Right lobe of liver (tissue), 6 donors: Measurements from ENCODE around the gene DDI1. TPM values are rescaled to one million over a fixed set of nuclear protein-coding genes. Genes with fewer than 3 reads are reported as not detected.

Experiments
- ATAC-seq, 4 donors: fragments of 200-7000 bp; cut with Tn5 transposase; one replicate each; pipeline ENCODE4 v1.9.1; 2020; ENCODE audit warnings: mild to moderate bottlenecking in 4 of 4, moderate library complexity in 4 of 4
- DNase-seq, 3 donors: peaks; one replicate each; pipeline ENCODE4 v3.0.0-alpha.2; 2020
- H3K27ac ChIP-seq, 3 donors: fragments of 200-600 bp; one replicate each; pipeline ENCODE4 v1.8.0; 2022
- H3K27me3 ChIP-seq, 2 donors: fragments of 200-600 bp; one replicate each; pipeline ENCODE4 v1.8.0; 2022
- H3K36me3 ChIP-seq, 4 donors: fragments of 200-600 bp; sonication (generic) in 1 of 4; one replicate each; pipeline versions ENCODE4 v1.5.1 to v1.8.0; 2017 to 2022; ENCODE audit warnings: control low read depth in 1 of 4
- H3K4me1 ChIP-seq, 4 donors: fragments of 200-600 bp; sonication (generic) in 1 of 4; one replicate each; pipeline versions ENCODE4 v1.5.1 to v1.8.0; 2017 to 2022; ENCODE audit warnings: control low read depth in 1 of 4
- H3K4me3 ChIP-seq, 3 donors: fragments of 200-600 bp; one replicate each; pipeline ENCODE4 v1.8.0; 2022
- H3K9me3 ChIP-seq, 4 donors: fragments of 200-600 bp; sonication (generic) in 1 of 4; one replicate each; pipeline versions ENCODE4 v1.5.1 to v1.8.0; 2017 to 2022; ENCODE audit warnings: control low read depth in 1 of 4
- POLR2A ChIP-seq: fragments of 450-650 bp; IDR thresholded peaks from one replicate; pipeline ENCODE4 v1.6.1; 2017; ENCODE audit warnings: antibody characterized with exemption, mild to moderate bottlenecking
- WGBS: methylation state at CpG from one replicate; pipeline ENCODE4 v1.1.6; 2018; ENCODE audit warnings: low coverage, low lambda C conversion rate; ENCODE audit not compliant: insufficient coverage; ENCODE audit errors: missing lambda C conversion rate; 5-methylcytosine and 5-hydroxymethylcytosine counted together
- intact Hi-C, 2 donors: fragments of 100-400 bp; cut with DNase I; formaldehyde crosslinking; loops; one replicate each; pipeline versions ENCODE4 v1.11.2 to v1.14.1; 2022
- total RNA-seq, 6 experiments: library from RNA; depleted of rRNA in 2 of 6; stranded (reverse); fragments of >200 nt in 2 of 6; fragmentation: NEBNext Ultra II Directional in 3 of 6; extraction: Animal tissue kit (Norgen Biotek cat#: 25700) in 3 of 6; gene quantifications; one replicate each; pipeline versions ENCODE4 v1.1.0 to v1.2.4, GENCODE V29; 2016 to 2023
- TF ChIP-seq, protein P1 (sequence below), 4 donors: fragments of 200-600 bp in 3 of 4; fragments of 450-650 bp in 1 of 4; IDR thresholded peaks; one replicate each; pipeline versions ENCODE4 v1.5.1 to v1.8.0; 2016 to 2022; ENCODE audit warnings: antibody characterized with exemption in 4 of 4, mild to moderate bottlenecking in 2 of 4
- donor health status: DM: no; HTN: yes; CAD: no.
- donor health status: DM: no; HTN: no; CAD: no.
- donor health status: DM: no; HTN: no; CAD: no.
- donor health status: DM: no; HTN: yes; CAD: no.
- donor health status: DM: no; HTN: yes; CAD: no.

The DDI1 gene
- total RNA-seq, 6 experiments from 2014 or later, result not detected

DNA sequence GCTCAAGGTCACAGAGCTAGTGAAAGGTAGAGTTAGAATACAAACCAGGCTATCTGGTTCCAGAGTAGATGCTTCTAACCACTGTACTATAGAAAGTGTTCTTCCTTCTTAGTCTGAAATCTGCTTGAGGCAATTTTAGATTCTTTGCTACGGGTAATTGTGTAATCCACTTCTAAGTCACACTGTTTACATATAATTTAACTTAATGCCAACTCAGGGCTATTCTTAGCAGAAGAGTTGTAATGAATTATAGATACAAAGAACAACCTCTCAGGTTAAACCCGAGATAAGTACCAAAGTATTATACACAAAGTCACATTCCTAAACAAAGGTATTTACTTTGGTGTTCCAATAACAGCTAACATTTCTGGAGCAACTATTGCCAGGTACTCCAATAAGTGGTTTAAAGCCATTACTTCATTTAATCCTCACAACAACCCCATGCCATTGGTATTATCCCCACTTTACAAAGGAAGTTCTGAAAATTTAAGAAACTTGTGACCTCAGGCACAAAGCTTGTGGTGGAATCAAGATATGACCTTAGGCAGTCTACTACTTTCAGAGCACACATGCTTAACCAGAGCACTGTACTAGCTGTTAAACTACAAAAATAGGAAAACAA, 31.1 kb upstream of the DDI1 start:
- no peaks in the 10 kb centered on the region for H3K36me3 ChIP-seq
- ATAC-seq (no peak), DNase-seq (no peak)
- no peaks in the 10 kb centered on the region for H3K9me3 ChIP-seq
- TF ChIP-seq, protein P1, sequence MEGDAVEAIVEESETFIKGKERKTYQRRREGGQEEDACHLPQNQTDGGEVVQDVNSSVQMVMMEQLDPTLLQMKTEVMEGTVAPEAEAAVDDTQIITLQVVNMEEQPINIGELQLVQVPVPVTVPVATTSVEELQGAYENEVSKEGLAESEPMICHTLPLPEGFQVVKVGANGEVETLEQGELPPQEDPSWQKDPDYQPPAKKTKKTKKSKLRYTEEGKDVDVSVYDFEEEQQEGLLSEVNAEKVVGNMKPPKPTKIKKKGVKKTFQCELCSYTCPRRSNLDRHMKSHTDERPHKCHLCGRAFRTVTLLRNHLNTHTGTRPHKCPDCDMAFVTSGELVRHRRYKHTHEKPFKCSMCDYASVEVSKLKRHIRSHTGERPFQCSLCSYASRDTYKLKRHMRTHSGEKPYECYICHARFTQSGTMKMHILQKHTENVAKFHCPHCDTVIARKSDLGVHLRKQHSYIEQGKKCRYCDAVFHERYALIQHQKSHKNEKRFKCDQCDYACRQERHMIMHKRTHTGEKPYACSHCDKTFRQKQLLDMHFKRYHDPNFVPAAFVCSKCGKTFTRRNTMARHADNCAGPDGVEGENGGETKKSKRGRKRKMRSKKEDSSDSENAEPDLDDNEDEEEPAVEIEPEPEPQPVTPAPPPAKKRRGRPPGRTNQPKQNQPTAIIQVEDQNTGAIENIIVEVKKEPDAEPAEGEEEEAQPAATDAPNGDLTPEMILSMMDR (IDR thresholded peaks at IDR 0.05), result no peak
- no peak for TF ChIP-seq POLR2A
- H3K27ac ChIP-seq, result no peak overlapping the region
- WGBS, result 41% methylated on average over 2 of the region's 2 CpGs
- no peaks in the 10 kb centered on the region for H3K27me3 ChIP-seq
- no peaks in the 10 kb centered on the region for H3K4me1 ChIP-seq
- no peak overlapping the region for H3K4me3 ChIP-seq
- intact Hi-C loops, result no loop called here

DNA sequence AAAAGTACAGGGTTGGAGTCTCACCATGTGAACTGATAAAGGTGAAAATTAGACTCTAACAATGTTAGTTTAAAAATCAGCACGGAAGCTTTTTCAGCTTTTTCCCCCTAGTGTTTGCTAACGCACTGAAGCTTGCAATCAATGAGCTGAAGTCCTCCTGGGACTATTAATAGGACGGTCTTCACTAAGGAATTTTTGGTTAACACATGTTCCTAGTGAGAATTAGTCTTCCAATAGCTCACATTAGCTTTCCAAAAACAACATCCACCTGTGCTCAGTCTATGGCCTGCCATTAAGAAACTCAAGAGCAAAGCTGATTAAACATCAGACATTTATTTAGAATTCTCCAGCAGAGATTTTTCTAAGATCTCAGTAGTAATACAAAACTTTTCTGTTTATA, 26.7 kb upstream of the DDI1 start:
- no peaks in the 10 kb centered on the region for H3K4me1 ChIP-seq
- ATAC-seq (no peak), DNase-seq (no peak)
- H3K27me3 ChIP-seq, result no peaks in the 10 kb centered on the region
- TF ChIP-seq, protein P1 (IDR thresholded peaks at IDR 0.05), result no peak
- no peak for TF ChIP-seq POLR2A
- no peaks in the 10 kb centered on the region for H3K9me3 ChIP-seq
- WGBS, result 18% methylated on average over 3 of the region's 3 CpGs
- no peak overlapping the region for H3K27ac ChIP-seq
- no peaks in the 10 kb centered on the region for H3K36me3 ChIP-seq
- no peak overlapping the region for H3K4me3 ChIP-seq
- intact Hi-C loops, result no loop called here

DNA sequence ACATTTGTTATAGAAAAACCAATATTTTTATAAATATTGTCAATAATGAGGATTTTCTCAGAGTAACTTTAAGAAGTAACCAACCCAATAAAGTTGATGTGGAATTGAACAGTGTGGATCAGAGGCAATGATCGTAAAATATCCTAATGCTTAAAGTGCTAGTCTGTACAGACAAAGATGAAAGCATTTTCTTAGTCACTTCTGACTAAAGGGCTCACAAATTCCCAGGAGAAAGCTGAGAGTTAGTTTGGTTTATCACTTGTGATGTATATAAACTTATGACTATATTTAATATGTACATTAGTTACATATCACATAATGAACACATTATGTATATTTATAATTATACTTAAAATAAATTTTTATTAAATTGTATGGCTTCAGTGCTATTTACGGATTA, 25.4 kb upstream of the DDI1 start:
- no peak for DNase-seq
- no peak for ATAC-seq
- no peak for TF ChIP-seq POLR2A
- TF ChIP-seq, protein P1 (IDR thresholded peaks at IDR 0.05), result no peak
- Histone ChIP-seq H3K36me3 (no peaks in the 10 kb centered on the region), H3K9me3 (no peaks in the 10 kb centered on the region), H3K27me3 (no peaks in the 10 kb centered on the region), H3K4me3 (no peak overlapping the region), H3K27ac (no peak overlapping the region), H3K4me1 (no peaks in the 10 kb centered on the region)
- 64% methylated on average over 2 of the region's 2 CpGs for WGBS
- intact Hi-C loops, result no loop called here

DNA sequence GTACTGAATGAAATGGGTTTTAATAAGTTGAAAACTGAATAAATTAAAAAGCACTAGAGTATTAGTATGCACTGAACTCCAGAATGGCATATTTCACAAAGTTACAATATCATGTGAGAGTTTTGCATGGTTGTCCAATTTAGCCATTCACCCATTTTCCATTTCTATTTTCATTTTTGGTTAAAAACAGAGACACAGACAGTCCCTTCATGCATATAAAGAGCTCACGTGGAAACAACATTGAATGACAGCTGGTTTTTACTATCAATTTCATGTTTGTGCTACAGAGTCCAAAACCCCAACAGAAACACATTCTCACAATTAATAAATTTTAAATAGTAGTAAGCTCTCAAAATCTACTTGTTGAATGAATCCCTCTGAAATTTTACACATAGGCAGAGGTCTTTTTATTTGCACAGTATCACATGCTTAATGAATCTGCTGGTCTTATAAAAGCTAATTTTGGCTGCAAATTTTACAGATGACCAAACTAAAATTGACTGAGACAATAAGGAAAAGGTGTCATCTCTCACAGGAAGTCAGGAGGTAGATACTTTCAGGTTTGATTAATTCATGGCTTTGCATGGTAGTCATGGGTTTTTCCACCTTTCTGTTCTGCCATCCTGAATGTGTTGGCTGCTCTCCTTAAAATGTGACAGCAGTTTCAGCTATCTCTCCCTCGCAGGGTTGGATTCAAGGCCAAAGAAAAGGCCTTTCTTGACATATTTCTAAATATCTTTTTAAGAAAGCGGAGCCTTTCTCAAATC, 20.6 kb upstream of the DDI1 start:
- no peak for TF ChIP-seq POLR2A
- TF ChIP-seq, protein P1 (IDR thresholded peaks at IDR 0.05), result no peak
- no peak for ATAC-seq
- H3K4me3 ChIP-seq, result no peak overlapping the region
- no peaks in the 10 kb centered on the region for H3K4me1 ChIP-seq
- 31% methylated on average over 3 of the region's 3 CpGs for WGBS
- no peak for DNase-seq
- H3K27ac ChIP-seq, result no peak overlapping the region
- H3K36me3 ChIP-seq, result no peaks in the 10 kb centered on the region
- intact Hi-C loops, result no loop called here
- no peaks in the 10 kb centered on the region for H3K9me3 ChIP-seq
- no peaks in the 10 kb centered on the region for H3K27me3 ChIP-seq
